ENCODE data around the gene KLF1. TPM values are rescaled to one million over a fixed set of nuclear protein-coding genes. Genes with fewer than 3 reads are reported as not detected.
A peak's percentile ranks its signal among the peaks of the same experiment; 100 is the strongest.

The KLF1 gene
- total RNA-seq, 1 donor from 2014 or later, result not detected

GRCh38 chr19:12932392-12933286 is 45.6 kb upstream of the KLF1 start:
- no peak for TF ChIP-seq CTCF (IDR thresholded peaks at IDR 0.05)
- Mint-ChIP-seq H3K27ac (ENCODE audit: unreplicated experiment) (peak overlapping the region; percentile 84), H3K9me3 (ENCODE audit: unreplicated experiment) (no peaks in the 10 kb centered on the region), H3K27me3 (ENCODE audit: unreplicated experiment) (no peaks in the 10 kb centered on the region), H3K36me3 (ENCODE audit: unreplicated experiment) (peaks cover 12% of the 10 kb centered on the region), H3K4me1 (ENCODE audit: unreplicated experiment) (peaks cover 20% of the 10 kb centered on the region), H3K4me3 (ENCODE audit: unreplicated experiment) (peak overlapping the region; percentile 96)
- DNase-seq (ENCODE audit: extremely low spot score, unreplicated experiment), result no peak

GRCh38 chr19:12930002-12930645 is 43.1 kb upstream of the KLF1 start:
- no peaks in the 10 kb centered on the region for H3K9me3 Mint-ChIP-seq (ENCODE audit: unreplicated experiment)
- H3K4me3 Mint-ChIP-seq (ENCODE audit: unreplicated experiment), result no peak overlapping the region
- no peak for DNase-seq (ENCODE audit: extremely low spot score, unreplicated experiment)
- H3K4me1 Mint-ChIP-seq (ENCODE audit: unreplicated experiment), result peaks cover 15% of the 10 kb centered on the region
- H3K36me3 Mint-ChIP-seq (ENCODE audit: unreplicated experiment), result peaks cover 19% of the 10 kb centered on the region
- TF ChIP-seq CTCF (IDR thresholded peaks at IDR 0.05), result no peak
- no peak overlapping the region for H3K27ac Mint-ChIP-seq (ENCODE audit: unreplicated experiment)
- no peaks in the 10 kb centered on the region for H3K27me3 Mint-ChIP-seq (ENCODE audit: unreplicated experiment)

- H3K27me3 Mint-ChIP-seq (ENCODE audit: unreplicated experiment), result no peaks in the 10 kb centered on the region
- H3K9me3 Mint-ChIP-seq (ENCODE audit: unreplicated experiment), result no peaks in the 10 kb centered on the region
- H3K36me3 Mint-ChIP-seq (ENCODE audit: unreplicated experiment), result peaks cover 35% of the 10 kb centered on the region
- no peak overlapping the region for H3K4me3 Mint-ChIP-seq (ENCODE audit: unreplicated experiment)
- no peak overlapping the region for H3K27ac Mint-ChIP-seq (ENCODE audit: unreplicated experiment)
- no peaks in the 10 kb centered on the region for H3K4me1 Mint-ChIP-seq (ENCODE audit: unreplicated experiment)
- no peak for TF ChIP-seq CTCF (IDR thresholded peaks at IDR 0.05)
- DNase-seq (ENCODE audit: extremely low spot score, unreplicated experiment), result no peak
These were observed 37.8 kb upstream of the KLF1 start for GRCh38 chr19:12924621-12925310.

GRCh38 chr19:12922959-12923358 is 36.0 kb upstream of the KLF1 start:
- H3K27ac Mint-ChIP-seq (ENCODE audit: unreplicated experiment), result no peak overlapping the region

More at GRCh38 chr19:12922959-12923358, 36.0 kb upstream of the KLF1 start:
- peaks cover 24% of the 10 kb centered on the region for H3K36me3 Mint-ChIP-seq (ENCODE audit: unreplicated experiment)
- no peak for TF ChIP-seq CTCF (IDR thresholded peaks at IDR 0.05)
- H3K4me3 Mint-ChIP-seq (ENCODE audit: unreplicated experiment), result no peak overlapping the region
- peaks cover 8% of the 10 kb centered on the region for H3K4me1 Mint-ChIP-seq (ENCODE audit: unreplicated experiment)
- no peak for DNase-seq (ENCODE audit: extremely low spot score, unreplicated experiment)
- no peaks in the 10 kb centered on the region for H3K9me3 Mint-ChIP-seq (ENCODE audit: unreplicated experiment)
- no peaks in the 10 kb centered on the region for H3K27me3 Mint-ChIP-seq (ENCODE audit: unreplicated experiment)

All from osteocyte (in vitro differentiated cells).